IgD-negative memory B cell (primary cell): ENCODE measurements around the gene TMEM147. TPM values are rescaled to one million over a fixed set of nuclear protein-coding genes. Genes with fewer than 3 reads are reported as not detected.

Experiments used
- H3K27ac Mint-ChIP-seq, 3 donors: one replicate each; pipeline ENCODE4 v1.8.0; 2020 to 2022; ENCODE audit warnings: mild to moderate bottlenecking in 3 of 3, mixed read lengths in 3 of 3, moderate library complexity in 1 of 3
- H3K27me3 Mint-ChIP-seq: one replicate; pipeline ENCODE4 v1.8.0; 2021; ENCODE audit warnings: mixed read lengths
- H3K36me3 Mint-ChIP-seq: one replicate; pipeline ENCODE4 v1.8.0; 2020; ENCODE audit warnings: mild to moderate bottlenecking, mixed read lengths
- H3K4me1 Mint-ChIP-seq, 3 donors: one replicate each; pipeline ENCODE4 v1.8.0; 2020 to 2022; ENCODE audit warnings: mixed read lengths in 3 of 3, mild to moderate bottlenecking in 1 of 3
- H3K4me3 Mint-ChIP-seq, 4 donors: one replicate each; pipeline ENCODE4 v1.8.0; 2020 to 2022; ENCODE audit warnings: mild to moderate bottlenecking in 4 of 4, mixed read lengths in 4 of 4, moderate library complexity in 3 of 4
- H3K9me3 Mint-ChIP-seq, 3 donors: one replicate each; pipeline ENCODE4 v1.8.0; 2020 to 2021; ENCODE audit warnings: mixed read lengths in 3 of 3, mild to moderate bottlenecking in 1 of 3
- polyA plus RNA-seq: library from polyadenylated mRNA; unstranded; fragments of 300-500 nt; fragmentation: Illumina TruSeq; gene quantifications from one replicate; pipeline ENCODE4 v1.2.3, GENCODE V29; 2021

TMEM147 gene
- polyA plus RNA-seq, 1 donor from 2014 or later: 146 TPM

- H3K4me1 Mint-ChIP-seq: peaks cover 0 to 15% (median 15%) of the 10 kb centered on the region in 3 donors
- H3K4me3 Mint-ChIP-seq: peak overlapping the region in 2 of 4 donors; percentile 73 to 78
- peaks cover 0 to 2% (median 0%) of the 10 kb centered on the region in 3 donors for H3K9me3 Mint-ChIP-seq
- peaks cover 2% of the 10 kb centered on the region for H3K36me3 Mint-ChIP-seq
- H3K27ac Mint-ChIP-seq: peak overlapping the region in 1 of 3 donors; percentile 19
- peaks cover 38% of the 10 kb centered on the region for H3K27me3 Mint-ChIP-seq
These were observed 13.8 kb downstream of the TMEM147 start for GRCh38 chr19:35559281-35559659.

- H3K9me3 Mint-ChIP-seq: peaks cover 0 to 2% (median 0%) of the 10 kb centered on the region in 3 donors
- no peak overlapping the region for H3K27ac Mint-ChIP-seq
- H3K36me3 Mint-ChIP-seq: peaks cover 2% of the 10 kb centered on the region
- peaks cover 0 to 15% (median 15%) of the 10 kb centered on the region in 3 donors for H3K4me1 Mint-ChIP-seq
- no peak overlapping the region for H3K4me3 Mint-ChIP-seq
- H3K27me3 Mint-ChIP-seq: peaks cover 38% of the 10 kb centered on the region
These were observed 14.4 kb downstream of the TMEM147 start for GRCh38 chr19:35559781-35560180.

- Mint-ChIP-seq H3K36me3 (peaks cover 2% of the 10 kb centered on the region), H3K27ac (no peak overlapping the region), H3K4me3 (no peak overlapping the region)
These were observed 14.8 kb downstream of the TMEM147 start for GRCh38 chr19:35560271-35560670.

GRCh38 chr19:35560677-35561076 lies 15.3 kb downstream of the TMEM147 start:
- H3K27ac Mint-ChIP-seq: peak overlapping the region in 1 of 3 donors; percentile 54

More at GRCh38 chr19:35560271-35560670, 14.8 kb downstream of the TMEM147 start:
- Mint-ChIP-seq H3K27me3 (peaks cover 38% of the 10 kb centered on the region), H3K4me1 (peaks cover 0 to 15% (median 13%) of the 10 kb centered on the region in 3 donors), H3K9me3 (peaks cover 0 to 2% (median 0%) of the 10 kb centered on the region in 3 donors)

GRCh38 chr19:35561436-35561835 lies 16.0 kb downstream of the TMEM147 start:
- Mint-ChIP-seq H3K36me3 (peaks cover 2% of the 10 kb centered on the region), H3K27me3 (peaks cover 37% of the 10 kb centered on the region), H3K4me3 (no peak overlapping the region), H3K9me3 (peaks cover 0 to 3% (median 0%) of the 10 kb centered on the region in 3 donors), H3K4me1 (peaks cover 0 to 13% (median 12%) of the 10 kb centered on the region in 3 donors), H3K27ac (peak overlapping the region in 1 of 3 donors; percentile 54)

More at GRCh38 chr19:35560677-35561076, 15.3 kb downstream of the TMEM147 start:
- peaks cover 0 to 15% (median 13%) of the 10 kb centered on the region in 3 donors for H3K4me1 Mint-ChIP-seq
- peaks cover 2% of the 10 kb centered on the region for H3K36me3 Mint-ChIP-seq
- peaks cover 0 to 3% (median 0%) of the 10 kb centered on the region in 3 donors for H3K9me3 Mint-ChIP-seq
- H3K27me3 Mint-ChIP-seq: peaks cover 38% of the 10 kb centered on the region
- peak overlapping the region in 2 of 4 donors; percentile 15 to 83 for H3K4me3 Mint-ChIP-seq

- H3K27ac Mint-ChIP-seq: no peak overlapping the region
- H3K9me3 Mint-ChIP-seq: peaks cover 0 to 3% (median 0%) of the 10 kb centered on the region in 3 donors
- H3K4me3 Mint-ChIP-seq: no peak overlapping the region
- H3K36me3 Mint-ChIP-seq: peaks cover under 1% of the 10 kb centered on the region
- peaks cover 0 to 10% (median 10%) of the 10 kb centered on the region in 3 donors for H3K4me1 Mint-ChIP-seq
- H3K27me3 Mint-ChIP-seq: peaks cover 39% of the 10 kb centered on the region
These were observed 16.9 kb downstream of the TMEM147 start for GRCh38 chr19:35562336-35562735.

GRCh38 chr19:35562776-35563175 lies 17.4 kb downstream of the TMEM147 start:
- Mint-ChIP-seq H3K9me3 (peaks cover 0 to 3% (median 0%) of the 10 kb centered on the region in 3 donors), H3K27ac (no peak overlapping the region), H3K4me3 (no peak overlapping the region), H3K4me1 (peaks cover 0 to 10% (median 10%) of the 10 kb centered on the region in 3 donors), H3K27me3 (peaks cover 40% of the 10 kb centered on the region), H3K36me3 (no peaks in the 10 kb centered on the region)

- Mint-ChIP-seq H3K27ac (no peak within 1 kb of the TSS), H3K9me3 (peaks cover 0 to 3% (median 0%) of the 10 kb centered on the region in 3 donors), H3K27me3 (peaks cover 41% of the 10 kb centered on the region), H3K4me3 (no peak within 1 kb of the TSS), H3K36me3 (no peaks in the 10 kb centered on the region), H3K4me1 (peaks cover 0 to 10% (median 9%) of the 10 kb centered on the region in 3 donors)
These were observed 17.9 kb downstream of the TMEM147 start, which contains the start of gene ATP4A for GRCh38 chr19:35563207-35563829. Gene ATP4A, minus strand, starts transcription at chr19:35563658. Its CDS starts 29 bp downstream, at chr19:35563629.

- Mint-ChIP-seq H3K27ac (no peak overlapping the region), H3K4me3 (no peak overlapping the region), H3K36me3 (no peaks in the 10 kb centered on the region), H3K9me3 (peaks cover 0 to 1% (median 0%) of the 10 kb centered on the region in 3 donors), H3K4me1 (no peaks in the 10 kb centered on the region), H3K27me3 (peaks cover 30% of the 10 kb centered on the region)
These were observed 19.8 kb downstream of the TMEM147 start for GRCh38 chr19:35565016-35565856.

- Mint-ChIP-seq H3K27me3 (peaks cover 34% of the 10 kb centered on the region), H3K9me3 (peaks cover 0 to 1% (median 0%) of the 10 kb centered on the region in 3 donors), H3K27ac (no peak overlapping the region), H3K36me3 (no peaks in the 10 kb centered on the region), H3K4me3 (no peak overlapping the region), H3K4me1 (no peaks in the 10 kb centered on the region)
These were observed 21.3 kb downstream of the TMEM147 start for GRCh38 chr19:35566738-35567137.

- Mint-ChIP-seq H3K36me3 (no peaks in the 10 kb centered on the region), H3K4me3 (no peak overlapping the region), H3K9me3 (peaks cover 0 to 5% (median 1%) of the 10 kb centered on the region in 3 donors), H3K27me3 (peaks cover 27% of the 10 kb centered on the region), H3K27ac (no peak overlapping the region), H3K4me1 (no peaks in the 10 kb centered on the region)
These were observed 23.9 kb downstream of the TMEM147 start for GRCh38 chr19:35569281-35569781.

GRCh38 chr19:35571406-35571965 lies 26.1 kb downstream of the TMEM147 start:
- no peak overlapping the region for H3K4me3 Mint-ChIP-seq
- H3K9me3 Mint-ChIP-seq: peaks cover 5 to 18% (median 15%) of the 10 kb centered on the region in 3 donors
- H3K27ac Mint-ChIP-seq: no peak overlapping the region
- H3K36me3 Mint-ChIP-seq: no peaks in the 10 kb centered on the region
- peaks cover 28% of the 10 kb centered on the region for H3K27me3 Mint-ChIP-seq
- no peaks in the 10 kb centered on the region for H3K4me1 Mint-ChIP-seq

GRCh38 chr19:35577918-35578317 lies 32.5 kb downstream of the TMEM147 start:
- H3K4me3 Mint-ChIP-seq: no peak overlapping the region
- H3K36me3 Mint-ChIP-seq: peaks cover 3% of the 10 kb centered on the region
- H3K27me3 Mint-ChIP-seq: peaks cover 9% of the 10 kb centered on the region

GRCh38 chr19:35578707-35579106 lies 33.3 kb downstream of the TMEM147 start:
- Mint-ChIP-seq H3K9me3 (peaks cover 12 to 24% (median 21%) of the 10 kb centered on the region in 3 donors), H3K27me3 (peaks cover 9% of the 10 kb centered on the region), H3K36me3 (peaks cover 3% of the 10 kb centered on the region), H3K4me3 (no peak overlapping the region), H3K27ac (no peak overlapping the region), H3K4me1 (no peaks in the 10 kb centered on the region)

More at GRCh38 chr19:35577918-35578317, 32.5 kb downstream of the TMEM147 start:
- Mint-ChIP-seq H3K4me1 (no peaks in the 10 kb centered on the region), H3K9me3 (peaks cover 12 to 24% (median 24%) of the 10 kb centered on the region in 3 donors), H3K27ac (no peak overlapping the region)
